Placental epithelial cell (primary cell): Measurements from ENCODE around the gene ADCY7. TPM values are rescaled to one million over a fixed set of nuclear protein-coding genes. Genes with fewer than 3 reads are reported as not detected.

Source experiments
- small RNA-seq: library from RNA; depleted of rRNA; stranded (forward); fragments of <200 nt; gene quantifications from one replicate; pipeline ENCODE3, GENCODE V24; 2012
- total RNA-seq: library from RNA; depleted of rRNA; stranded (reverse); fragments of >200 nt; gene quantifications from 2 replicates; pipeline ENCODE4 v1.2.3, GENCODE V29; 2012

Gene ADCY7
- 40.4 and 76.5 TPM in 2 replicates for total RNA-seq

DNA sequence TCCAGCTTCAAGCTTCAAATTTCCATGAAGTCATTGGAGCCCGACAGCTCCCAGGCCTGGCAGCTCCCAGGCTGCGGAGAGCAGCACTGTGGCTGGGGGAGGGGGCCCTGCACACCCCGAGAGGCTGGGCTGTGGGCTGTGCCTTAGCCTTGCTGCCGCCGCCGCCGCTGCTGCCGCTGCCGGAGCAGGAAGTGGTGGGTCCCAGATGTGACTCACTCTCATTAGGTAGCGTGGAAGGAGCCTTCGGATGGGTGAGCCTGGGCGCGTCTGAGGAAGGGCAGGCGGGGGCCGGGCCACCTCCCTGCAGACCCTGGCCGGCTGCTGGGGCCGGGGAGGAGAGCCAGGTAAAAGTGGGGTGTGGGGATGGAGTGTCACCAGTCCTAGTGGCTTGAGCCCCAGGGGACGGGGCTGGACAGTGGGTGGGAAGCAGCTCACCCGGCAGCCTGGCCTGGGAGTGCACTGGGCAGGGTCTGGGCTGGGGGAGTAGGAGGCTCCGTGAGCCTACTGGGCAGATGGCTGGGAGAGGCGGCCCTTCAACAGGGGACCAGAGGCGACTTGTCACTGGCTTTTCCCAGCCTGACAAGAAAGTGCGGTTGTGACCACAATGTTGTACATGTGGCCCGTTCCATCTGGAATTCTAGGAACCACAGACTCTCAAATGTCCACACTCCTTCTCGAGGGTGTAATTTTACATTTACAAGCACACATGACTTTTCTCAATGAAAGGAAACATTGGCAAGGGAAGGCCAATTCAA is at the start of gene ADCY7:
Gene ADCY7 (plus strand): TSS at position 215 of the 755 bp plus-strand sequence. CDS start 21,629 bp downstream, outside the sequence.

Small RNA genes lying within 50 kb of the gene (small RNA-seq; reads per million reads assigned to genes)
- not detected for gene MIR6771

Other genes starting within 250 kb of the ADCY7 start
- gene CNEP1R1, start 241.3 kb upstream of the ADCY7 start, total RNA-seq: 23.6 and 40.8 TPM in 2 replicates
- 9.4 and 22.7 TPM in 2 replicates for gene HEATR3, start 200.6 kb upstream of the ADCY7 start, total RNA-seq
- 8.2 TPM in 2 replicates for gene TENT4B, start 113.2 kb upstream of the ADCY7 start, total RNA-seq
- gene BRD7, start 102.4 kb downstream of the ADCY7 start, total RNA-seq: 26.2 and 34.5 TPM in 2 replicates